GM10266 (cell line): ENCODE data around the gene GAST.

ENCODE experiments used
- DNase-seq: peaks from one replicate; pipeline ENCODE4 v3.0.0; 2012; ENCODE audit errors: extremely low spot score
- CTCF ChIP-seq: IDR thresholded peaks from 2 replicates; pipeline ENCODE4 v1.5.1; 2012; ENCODE audit warnings: mild to moderate bottlenecking, low read depth; ENCODE audit not compliant: control insufficient read depth, insufficient read depth; ENCODE audit errors: missing control alignments

Gene GAST

GRCh38 chr17:41724476-41725050 is 12.4 kb downstream of the GAST start:
- no peak for TF ChIP-seq CTCF
- no peak for DNase-seq

GRCh38 chr17:41725134-41725533 is 13.0 kb downstream of the GAST start:
- TF ChIP-seq CTCF, result no peak

GRCh38 chr17:41728056-41728455 is 15.9 kb downstream of the GAST start:
- no peak for TF ChIP-seq CTCF
- no peak for DNase-seq

More at GRCh38 chr17:41725134-41725533, 13.0 kb downstream of the GAST start:
- DNase-seq, result no peak

DNA sequence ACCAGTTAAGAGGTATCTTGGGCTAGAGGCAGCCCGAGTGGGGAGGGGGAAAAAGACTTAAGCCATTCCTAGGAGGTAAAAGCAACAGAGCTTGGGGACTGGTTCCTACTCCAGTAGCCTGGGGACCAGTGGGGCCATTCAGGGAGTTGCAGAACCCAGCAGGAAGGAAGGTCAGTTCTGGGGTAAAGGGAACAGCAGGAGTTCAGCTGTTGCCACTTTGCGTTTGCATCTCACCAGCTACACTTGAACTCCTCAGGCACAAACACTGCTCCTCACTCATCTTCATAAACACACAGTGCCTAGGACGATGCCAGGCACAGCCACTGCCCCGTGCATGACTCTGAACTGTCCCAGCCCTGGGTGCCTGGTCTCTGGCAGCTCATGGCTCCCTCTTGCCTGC is 18.3 kb downstream of the GAST start:
- no peak for TF ChIP-seq CTCF
- no peak for DNase-seq

- no peak for TF ChIP-seq CTCF
- DNase-seq, result no peak
Observed at GRCh38 chr17:41731836-41732235, 19.7 kb downstream of the GAST start.

DNA sequence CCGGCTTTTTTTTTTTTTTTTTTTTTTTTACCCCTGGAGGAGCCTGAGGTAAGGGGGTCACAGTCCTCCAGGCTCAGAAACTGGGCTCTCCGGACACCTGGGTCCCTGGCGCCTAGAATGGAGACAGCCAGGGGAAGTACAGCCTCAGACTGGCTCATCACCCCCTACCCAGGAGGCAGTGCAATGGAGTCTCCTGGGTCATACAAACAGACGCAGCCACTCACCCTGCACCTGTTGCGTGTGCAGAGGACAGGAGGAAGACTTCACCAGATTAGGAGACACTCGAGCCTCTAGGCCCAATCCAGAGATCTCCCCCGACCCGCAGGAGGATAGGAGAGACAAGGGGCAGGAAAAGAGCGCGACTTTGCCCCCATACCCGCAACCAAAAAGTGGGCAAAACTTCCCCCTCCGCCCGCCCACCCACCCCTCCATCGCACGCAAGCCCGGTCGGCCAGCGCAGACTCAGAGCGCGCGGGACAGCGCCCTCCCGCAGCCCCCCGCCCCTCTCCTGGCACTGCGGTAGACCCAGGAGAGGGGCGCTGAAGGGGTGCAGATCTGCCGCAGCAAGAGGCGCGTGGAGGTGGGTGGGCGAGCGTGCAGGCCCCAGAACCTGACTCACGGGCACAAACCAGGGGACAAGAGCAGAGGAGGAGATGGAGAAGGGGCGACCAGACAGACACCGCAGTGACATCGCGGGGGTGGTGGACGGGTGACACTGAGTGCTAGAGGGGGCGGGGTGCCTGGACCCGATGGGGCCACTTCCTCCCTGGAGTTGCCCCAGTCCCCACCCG is 21.4 kb downstream of the GAST start:
- DNase-seq, result no peak
- TF ChIP-seq CTCF, result no peak
